Activated T-helper 2 cell treated with anti-CD3 and anti-CD28 coated beads, Interferon-gamma antibody, Interleukin-2, Interleukin-4, amounts not matched to agents 10 μg/mL and 5 μg/mL and 100 μg/mL, durations not matched to agents 14 hours and 24 hours and 36 hours (primary cell): ENCODE results near the gene COL5A3. TPM values are rescaled to one million over a fixed set of nuclear protein-coding genes. Genes with fewer than 3 reads are reported as not detected.

ENCODE experiments used
- DNase-seq: peaks from one replicate; pipeline ENCODE4 v3.0.0; 2021; ENCODE audit warnings: low spot score
- H3K27ac Mint-ChIP-seq: one replicate; pipeline ENCODE4 v1.8.0; 2021; ENCODE audit warnings: mixed read lengths
- H3K27me3 Mint-ChIP-seq: one replicate; pipeline ENCODE4 v1.8.0; 2021; ENCODE audit warnings: low read depth, mixed read lengths
- H3K36me3 Mint-ChIP-seq: one replicate; pipeline ENCODE4 v1.8.0; 2021; ENCODE audit warnings: low read depth, mixed read lengths
- H3K4me1 Mint-ChIP-seq: one replicate; pipeline ENCODE4 v1.8.0; 2021; ENCODE audit warnings: low read depth, mixed read lengths
- H3K4me3 Mint-ChIP-seq: one replicate; pipeline ENCODE4 v1.8.0; 2021; ENCODE audit warnings: low read depth, mild to moderate bottlenecking, moderate library complexity, mixed read lengths
- H3K9me3 Mint-ChIP-seq: one replicate; pipeline ENCODE4 v1.8.0; 2021; ENCODE audit warnings: mixed read lengths
- intact Hi-C: fragments of 100-400 bp; cut with micrococcal nuclease; formaldehyde crosslinking; loops from one replicate; pipeline ENCODE4 v1.15.1; 2023
- total RNA-seq: library from RNA; stranded (reverse); gene quantifications from 2 replicates; pipeline ENCODE4 v1.2.3, GENCODE V29; 2022

Gene COL5A3
- total RNA-seq, 1 donor from 2014 or later = 0.87 TPM

GRCh38 chr19:10007371-10008183, 2.7 kb downstream of the COL5A3 start:
- Mint-ChIP-seq H3K27ac (no peak overlapping the region), H3K4me3 (no peak overlapping the region), H3K36me3 (no peaks in the 10 kb centered on the region), H3K27me3 (peaks cover 32% of the 10 kb centered on the region), H3K9me3 (no peaks in the 10 kb centered on the region), H3K4me1 (peaks cover 15% of the 10 kb centered on the region)
- intact Hi-C loops = no loop called here
- DNase-seq = no peak

- no peaks in the 10 kb centered on the region for H3K9me3 Mint-ChIP-seq
- intact Hi-C loops = no loop called here
- H3K27me3 Mint-ChIP-seq = peaks cover 28% of the 10 kb centered on the region
- H3K4me1 Mint-ChIP-seq = peaks cover 15% of the 10 kb centered on the region
- DNase-seq = no peak
- H3K4me3 Mint-ChIP-seq = no peak overlapping the region
- no peaks in the 10 kb centered on the region for H3K36me3 Mint-ChIP-seq
- H3K27ac Mint-ChIP-seq = no peak overlapping the region
Measured at GRCh38 chr19:10006752-10007323, 3.5 kb downstream of the COL5A3 start.

GRCh38 chr19:10006335-10006708, 4.0 kb downstream of the COL5A3 start:
- Mint-ChIP-seq H3K4me3 (no peak overlapping the region), H3K4me1 (peaks cover 15% of the 10 kb centered on the region), H3K27me3 (peaks cover 26% of the 10 kb centered on the region), H3K36me3 (no peaks in the 10 kb centered on the region), H3K9me3 (no peaks in the 10 kb centered on the region), H3K27ac (no peak overlapping the region)
- DNase-seq = no peak
- intact Hi-C loops = no loop called here

- no peak for DNase-seq
- H3K9me3 Mint-ChIP-seq = no peaks in the 10 kb centered on the region
- H3K27me3 Mint-ChIP-seq = peaks cover 22% of the 10 kb centered on the region
- H3K4me1 Mint-ChIP-seq = peaks cover 15% of the 10 kb centered on the region
- no peaks in the 10 kb centered on the region for H3K36me3 Mint-ChIP-seq
- H3K4me3 Mint-ChIP-seq = no peak overlapping the region
- intact Hi-C loops = no loop called here
- H3K27ac Mint-ChIP-seq = no peak overlapping the region
Measured at GRCh38 chr19:10005632-10006334, 4.5 kb downstream of the COL5A3 start.

- peaks cover 19% of the 10 kb centered on the region for H3K27me3 Mint-ChIP-seq
- H3K27ac Mint-ChIP-seq = no peak overlapping the region
- H3K4me3 Mint-ChIP-seq = no peak overlapping the region
- no peaks in the 10 kb centered on the region for H3K36me3 Mint-ChIP-seq
- H3K4me1 Mint-ChIP-seq = peaks cover 15% of the 10 kb centered on the region
- H3K9me3 Mint-ChIP-seq = no peaks in the 10 kb centered on the region
- intact Hi-C loops = no loop called here
- DNase-seq = no peak
Measured at GRCh38 chr19:10004617-10005016, 5.7 kb downstream of the COL5A3 start.

- Mint-ChIP-seq H3K27me3 (peaks cover 10% of the 10 kb centered on the region), H3K9me3 (no peaks in the 10 kb centered on the region), H3K4me3 (no peak overlapping the region), H3K4me1 (peaks cover 13% of the 10 kb centered on the region), H3K27ac (no peak overlapping the region), H3K36me3 (no peaks in the 10 kb centered on the region)
- intact Hi-C loops = no loop called here
- no peak for DNase-seq
Measured at GRCh38 chr19:10003271-10003670, 7.0 kb downstream of the COL5A3 start.

GRCh38 chr19:10001899-10002298, 8.4 kb downstream of the COL5A3 start:
- intact Hi-C loops = no loop called here
- Mint-ChIP-seq H3K36me3 (no peaks in the 10 kb centered on the region), H3K9me3 (no peaks in the 10 kb centered on the region), H3K27ac (no peak overlapping the region), H3K4me3 (no peak overlapping the region), H3K27me3 (peaks cover 5% of the 10 kb centered on the region), H3K4me1 (peaks cover 10% of the 10 kb centered on the region)
- no peak for DNase-seq

- H3K27ac Mint-ChIP-seq = no peak overlapping the region
- peak; percentile 51 for DNase-seq
- H3K36me3 Mint-ChIP-seq = no peaks in the 10 kb centered on the region
- H3K27me3 Mint-ChIP-seq = peaks cover 6% of the 10 kb centered on the region
- H3K4me1 Mint-ChIP-seq = peaks cover 6% of the 10 kb centered on the region
- H3K9me3 Mint-ChIP-seq = no peaks in the 10 kb centered on the region
- intact Hi-C loops = loop anchor here (1.0 kb wide), 1 partner anchor 66 kb away; no protein-coding TSS in a partner anchor
- no peak overlapping the region for H3K4me3 Mint-ChIP-seq
Measured at GRCh38 chr19:10000171-10000826, 10.0 kb downstream of the COL5A3 start.

- no peak for DNase-seq
- no peaks in the 10 kb centered on the region for H3K9me3 Mint-ChIP-seq
- H3K4me3 Mint-ChIP-seq = no peak overlapping the region
- intact Hi-C loops = no loop called here
- peaks cover 6% of the 10 kb centered on the region for H3K27me3 Mint-ChIP-seq
- H3K4me1 Mint-ChIP-seq = peaks cover 3% of the 10 kb centered on the region
- no peaks in the 10 kb centered on the region for H3K36me3 Mint-ChIP-seq
- no peak overlapping the region for H3K27ac Mint-ChIP-seq
Measured at GRCh38 chr19:9996541-9996940, 13.8 kb downstream of the COL5A3 start.

- no peak for DNase-seq
- H3K27me3 Mint-ChIP-seq = peaks cover 6% of the 10 kb centered on the region
- no peaks in the 10 kb centered on the region for H3K9me3 Mint-ChIP-seq
- no peak overlapping the region for H3K27ac Mint-ChIP-seq
- no peaks in the 10 kb centered on the region for H3K36me3 Mint-ChIP-seq
- H3K4me3 Mint-ChIP-seq = no peak overlapping the region
- intact Hi-C loops = no loop called here
- H3K4me1 Mint-ChIP-seq = peaks cover 3% of the 10 kb centered on the region
Measured at GRCh38 chr19:9995999-9996398, 14.3 kb downstream of the COL5A3 start.

- Mint-ChIP-seq H3K36me3 (no peaks in the 10 kb centered on the region), H3K27me3 (peaks cover 5% of the 10 kb centered on the region), H3K4me3 (no peak overlapping the region), H3K9me3 (no peaks in the 10 kb centered on the region), H3K27ac (no peak overlapping the region), H3K4me1 (peaks cover 2% of the 10 kb centered on the region)
- intact Hi-C loops = no loop called here
- DNase-seq = no peak
Measured at GRCh38 chr19:9995084-9995483, 15.2 kb downstream of the COL5A3 start.

GRCh38 chr19:9991425-9992191, 18.7 kb downstream of the COL5A3 start:
- H3K4me1 Mint-ChIP-seq = no peaks in the 10 kb centered on the region
- H3K27ac Mint-ChIP-seq = no peak overlapping the region
- DNase-seq = no peak
- H3K9me3 Mint-ChIP-seq = no peaks in the 10 kb centered on the region
- H3K36me3 Mint-ChIP-seq = no peaks in the 10 kb centered on the region
- intact Hi-C loops = no loop called here
- H3K27me3 Mint-ChIP-seq = no peaks in the 10 kb centered on the region
- no peak overlapping the region for H3K4me3 Mint-ChIP-seq
